GM23248 (cell line): Measurements from ENCODE around the gene CSTF1.

Source experiments
- EZH2 ChIP-seq: fragments of 200-600 bp; sonication (generic); IDR thresholded peaks from 2 replicates; pipeline ENCODE4 v1.6.1; 2018; ENCODE audit warnings: antibody characterized with exemption, mild to moderate bottlenecking; ENCODE audit not compliant: insufficient read depth, poor library complexity, severe bottlenecking
- EZH2phosphoT487 ChIP-seq: fragments of 200-600 bp; sonication (generic); IDR thresholded peaks from 2 replicates; pipeline ENCODE4 v1.6.1; 2018; ENCODE audit warnings: antibody characterized with exemption, moderate library complexity, mild to moderate bottlenecking, low read depth; ENCODE audit not compliant: insufficient read depth

DNA sequence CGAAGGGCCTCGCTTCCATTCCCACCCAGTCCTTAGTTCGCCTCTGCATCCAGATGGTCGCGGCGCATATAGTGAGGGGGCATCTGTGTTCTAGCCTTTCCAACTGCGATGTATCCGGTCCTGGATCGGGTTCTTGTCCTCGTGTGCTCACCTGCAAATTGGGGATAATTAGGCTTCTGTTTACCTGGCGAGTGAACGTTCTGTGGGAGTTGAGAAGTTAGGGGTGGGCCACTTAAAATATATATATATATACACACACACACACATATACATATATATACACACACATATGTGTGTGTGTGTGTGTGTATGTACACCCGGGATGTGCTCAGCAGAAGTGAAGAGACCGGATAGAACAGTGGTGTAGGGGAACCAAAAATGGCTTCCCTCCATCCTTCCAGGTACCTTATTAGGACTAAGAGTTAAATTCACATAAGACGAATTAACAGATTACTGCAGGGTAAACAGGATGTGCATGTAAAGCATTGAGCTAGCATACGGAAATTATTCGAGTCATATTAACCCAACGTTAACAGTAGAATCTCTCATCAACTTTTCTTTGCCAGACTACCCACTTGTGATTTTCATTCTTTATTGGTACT, 537 bp downstream of the CSTF1 start:
- no peak for TF ChIP-seq EZH2
- no peak for TF ChIP-seq EZH2phosphoT487
